HG03066 (cell line): ENCODE measurements around the gene CLMP.
"Not testable (repeated sequence)": the region's sequence is repeated elsewhere in the genome, so short reads cannot be mapped to it uniquely, and the experiment has no call there.

Source experiments
- ATAC-seq: cut with Tn5 transposase; IDR thresholded peaks from one replicate; pipeline ENCODE4 v1.9.1; 2021; ENCODE audit warnings: low read depth; ENCODE audit not compliant: unreplicated experiment

CLMP gene

DNA sequence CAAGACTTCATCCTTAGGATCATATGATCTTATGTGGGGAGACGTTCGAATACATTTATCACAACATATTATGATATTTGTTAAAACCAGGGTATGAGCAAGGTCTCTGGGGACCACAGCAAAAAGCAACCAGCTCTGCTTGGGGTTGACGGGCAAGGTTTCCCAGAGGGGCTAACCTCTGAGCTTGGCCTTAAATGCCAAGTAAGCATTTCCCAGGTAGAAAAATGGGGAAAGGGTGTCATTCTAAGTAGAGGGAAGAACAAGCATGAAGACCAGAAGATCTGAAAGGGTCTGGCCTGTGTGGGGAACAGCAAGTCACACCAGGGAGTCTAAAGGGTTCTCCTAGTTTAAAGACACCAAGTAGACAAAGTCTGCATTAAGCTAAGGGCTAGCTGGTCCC is 24.1 kb downstream of the CLMP start:
- ATAC-seq: no peak

DNA sequence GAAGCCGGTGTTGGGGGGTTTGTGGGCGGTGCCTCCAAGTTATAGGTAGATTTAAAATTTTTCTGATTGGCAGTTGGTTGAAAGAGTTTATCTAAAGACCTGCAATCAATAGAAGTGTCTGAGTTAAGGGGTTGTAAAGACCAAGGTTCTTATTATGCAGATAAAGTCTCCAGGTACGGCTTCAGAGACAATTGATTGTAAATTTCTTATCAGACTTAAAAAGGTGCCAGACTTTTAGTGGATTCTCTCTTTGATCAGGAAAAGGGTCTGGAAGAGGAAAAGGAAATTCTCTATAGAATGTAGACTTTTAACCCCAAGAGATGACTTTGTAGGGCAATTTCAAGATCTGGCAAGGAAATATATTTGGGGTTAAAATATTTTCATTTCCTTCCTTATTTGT is 25.2 kb downstream of the CLMP start:
- no peak for ATAC-seq

DNA sequence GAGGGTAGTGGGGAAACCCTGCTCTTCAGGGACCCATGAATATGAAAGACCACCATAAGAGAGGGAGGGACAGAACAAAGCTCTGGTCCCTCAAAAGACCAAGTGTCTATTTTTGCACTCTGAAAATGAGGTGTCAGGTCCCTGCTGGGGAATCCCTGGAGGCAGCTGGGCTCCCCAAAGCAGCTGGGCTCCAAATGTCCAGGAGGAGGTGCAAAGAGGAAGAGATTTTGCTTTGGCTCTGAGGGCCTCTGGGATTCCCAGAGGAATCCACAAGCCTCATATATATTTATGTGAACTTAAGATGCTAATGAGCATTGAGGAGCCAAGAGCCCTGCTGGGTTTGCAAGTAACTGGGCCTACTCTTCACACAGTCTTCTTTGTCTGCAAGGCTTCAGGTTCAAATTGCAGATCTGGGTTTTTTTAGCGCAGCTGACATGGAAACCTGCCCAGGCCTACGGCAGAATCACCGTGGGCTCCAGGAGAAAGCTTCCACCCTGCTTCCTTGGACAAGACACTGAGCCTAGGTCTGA is 26.0 kb downstream of the CLMP start:
- ATAC-seq: no peak

DNA sequence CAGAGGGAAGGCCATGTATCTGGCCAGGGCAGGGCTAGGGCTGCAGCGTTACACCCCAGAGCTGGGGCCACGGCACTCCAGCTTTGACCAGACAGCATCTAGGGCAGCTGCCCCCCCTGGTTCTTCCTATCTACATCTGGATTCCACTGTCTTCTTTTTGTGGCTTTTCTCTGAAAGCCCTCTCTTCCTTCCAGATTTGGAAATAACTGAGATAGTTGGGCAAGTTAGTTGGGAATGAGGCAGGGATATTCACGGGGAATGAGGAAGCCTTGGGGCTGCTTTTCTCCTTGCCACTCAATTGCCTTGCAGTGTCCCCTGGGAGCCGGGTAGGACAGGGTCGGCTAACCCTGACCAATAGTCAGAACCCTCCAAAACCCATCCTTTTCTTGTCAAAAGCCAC is 26.8 kb downstream of the CLMP start:
- ATAC-seq: no peak

DNA sequence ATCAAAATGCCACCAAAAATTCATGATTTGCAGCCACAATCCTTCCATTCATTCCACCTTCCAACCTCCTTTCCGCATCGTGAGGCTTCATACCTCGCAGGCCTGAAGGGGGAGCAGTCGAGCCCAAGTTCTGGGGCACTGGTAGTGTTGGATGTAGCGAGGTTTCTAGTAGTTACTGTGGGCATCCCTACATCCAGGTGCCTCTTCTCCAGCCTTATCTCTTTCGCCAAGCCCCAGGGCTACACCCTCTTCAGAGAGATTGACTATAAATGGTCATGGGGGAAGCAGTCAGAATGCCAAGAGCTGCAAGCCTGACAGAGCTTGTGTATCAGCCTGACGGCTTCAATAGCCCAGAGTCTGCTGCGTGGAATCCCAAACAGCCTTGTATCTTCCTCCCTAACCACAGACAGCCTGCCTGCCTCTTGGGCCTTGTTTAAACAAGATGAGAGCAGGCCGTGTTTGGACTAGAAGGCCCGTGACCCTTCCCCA is 28.9 kb downstream of the CLMP start:
- ATAC-seq: no peak

DNA sequence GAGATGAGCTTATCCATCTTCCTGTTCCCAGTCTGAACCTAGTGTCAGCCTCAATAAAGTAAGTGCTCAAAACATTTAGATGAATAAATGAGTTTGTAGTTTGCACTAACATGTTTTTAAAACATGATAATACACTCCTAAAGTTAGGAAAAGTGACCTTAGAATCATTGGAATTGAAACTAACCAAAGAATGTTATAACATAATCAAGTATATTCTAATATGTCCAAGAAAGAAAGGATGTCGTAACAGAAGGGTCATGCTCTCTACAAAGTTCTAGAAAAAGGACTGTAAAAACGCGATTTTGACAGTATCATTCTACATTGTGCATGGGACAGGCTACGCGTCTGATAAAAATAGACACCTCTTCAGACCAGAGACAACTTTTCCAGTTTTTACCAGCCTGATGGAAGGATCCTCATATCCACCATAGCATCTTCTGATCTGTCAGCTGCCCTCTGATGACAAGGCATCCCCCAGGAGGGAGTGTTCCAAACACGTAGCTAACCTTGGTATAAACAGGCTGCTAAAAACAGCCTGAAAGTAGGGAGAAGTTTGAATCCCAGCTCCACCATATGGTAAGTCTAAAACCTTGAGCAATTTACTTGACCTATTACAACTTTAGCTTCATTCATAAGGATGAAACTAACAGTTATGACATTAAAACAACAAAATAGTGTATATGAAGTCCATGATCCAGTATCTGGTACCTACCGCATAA is 30.2 kb downstream of the CLMP start:
- no peak for ATAC-seq

DNA sequence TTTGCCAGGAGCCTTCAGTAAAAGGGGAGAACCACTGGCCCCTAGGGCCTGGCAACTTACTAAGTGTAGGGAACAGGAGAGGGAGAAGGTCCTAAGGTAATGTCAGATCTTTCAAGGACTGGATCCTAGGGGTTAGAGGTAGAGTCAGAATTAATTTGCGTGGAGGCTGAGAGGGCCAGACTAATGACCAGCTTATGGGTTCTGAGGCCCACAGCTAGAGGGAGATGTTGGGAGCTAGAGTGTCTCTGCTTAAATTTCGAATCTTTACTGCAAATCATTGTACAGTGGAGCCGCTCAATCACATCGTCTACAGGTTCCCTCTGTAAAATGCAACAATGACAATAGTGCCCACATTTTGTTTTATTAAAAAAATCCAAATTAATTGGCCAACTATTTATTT is 31.4 kb downstream of the CLMP start:
- no peak for ATAC-seq

DNA sequence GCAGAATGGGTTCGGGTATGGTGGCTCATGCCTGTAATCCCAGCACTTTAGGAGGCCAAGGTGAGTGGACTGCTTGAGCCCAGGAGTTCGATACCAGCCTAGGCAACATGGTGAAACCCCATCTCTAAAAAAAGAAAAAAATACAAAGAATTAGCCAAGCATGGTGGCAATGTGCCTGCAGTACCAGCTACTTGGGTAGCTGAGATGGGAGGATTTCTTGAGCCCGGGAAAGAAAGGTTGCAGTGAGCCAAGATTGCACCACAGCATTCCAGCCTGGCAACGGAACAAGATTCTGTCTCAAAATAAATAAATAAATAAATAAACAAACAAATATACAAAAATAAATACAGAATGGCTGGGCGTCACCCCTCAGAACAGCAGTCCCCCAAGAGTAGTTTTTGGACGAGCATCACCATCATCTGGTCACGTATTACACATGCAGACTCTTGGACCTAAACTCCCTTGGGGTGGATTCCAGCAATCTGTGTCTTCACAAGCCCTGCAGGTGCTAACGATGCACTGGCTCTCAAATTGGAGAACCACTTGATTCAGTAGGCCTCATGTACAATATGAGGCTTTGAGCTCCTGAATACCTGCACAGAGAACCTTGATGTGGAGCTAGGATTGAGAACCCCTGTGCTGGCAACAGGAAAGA is 33.5 kb downstream of the CLMP start:
- ATAC-seq: no peak

DNA sequence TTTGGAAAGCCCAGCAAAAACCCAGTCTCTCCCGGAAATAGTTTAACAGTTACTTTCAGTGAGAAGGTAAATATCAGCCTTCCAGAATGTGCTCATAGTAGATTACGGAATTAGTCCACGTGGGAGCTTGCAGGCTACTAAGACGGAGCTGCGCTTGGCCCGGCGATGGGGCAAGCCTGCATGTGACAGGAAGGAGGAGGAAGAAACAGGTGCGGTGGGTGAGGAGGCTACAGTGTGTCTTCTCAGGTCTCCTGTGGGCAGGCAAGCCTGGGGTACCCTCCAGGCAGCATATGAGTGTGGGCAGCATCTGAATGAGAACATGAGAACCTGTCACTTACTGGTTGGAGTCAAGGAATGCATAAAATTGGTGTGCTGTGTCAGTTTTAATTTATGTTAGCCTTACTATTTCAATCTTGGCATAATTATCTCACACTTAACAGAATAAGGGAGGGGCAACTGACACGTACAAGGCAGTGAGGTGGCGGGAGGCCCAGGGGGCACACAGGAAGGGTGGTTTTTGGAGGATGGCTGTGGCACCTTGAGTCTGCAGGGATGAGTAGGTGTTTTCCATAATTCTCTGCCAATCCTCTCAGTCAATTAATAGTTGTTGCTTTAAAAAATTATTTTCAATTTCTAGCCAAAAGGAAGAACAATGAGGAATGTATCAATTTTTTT is 35.7 kb downstream of the CLMP start:
- no peak for ATAC-seq

DNA sequence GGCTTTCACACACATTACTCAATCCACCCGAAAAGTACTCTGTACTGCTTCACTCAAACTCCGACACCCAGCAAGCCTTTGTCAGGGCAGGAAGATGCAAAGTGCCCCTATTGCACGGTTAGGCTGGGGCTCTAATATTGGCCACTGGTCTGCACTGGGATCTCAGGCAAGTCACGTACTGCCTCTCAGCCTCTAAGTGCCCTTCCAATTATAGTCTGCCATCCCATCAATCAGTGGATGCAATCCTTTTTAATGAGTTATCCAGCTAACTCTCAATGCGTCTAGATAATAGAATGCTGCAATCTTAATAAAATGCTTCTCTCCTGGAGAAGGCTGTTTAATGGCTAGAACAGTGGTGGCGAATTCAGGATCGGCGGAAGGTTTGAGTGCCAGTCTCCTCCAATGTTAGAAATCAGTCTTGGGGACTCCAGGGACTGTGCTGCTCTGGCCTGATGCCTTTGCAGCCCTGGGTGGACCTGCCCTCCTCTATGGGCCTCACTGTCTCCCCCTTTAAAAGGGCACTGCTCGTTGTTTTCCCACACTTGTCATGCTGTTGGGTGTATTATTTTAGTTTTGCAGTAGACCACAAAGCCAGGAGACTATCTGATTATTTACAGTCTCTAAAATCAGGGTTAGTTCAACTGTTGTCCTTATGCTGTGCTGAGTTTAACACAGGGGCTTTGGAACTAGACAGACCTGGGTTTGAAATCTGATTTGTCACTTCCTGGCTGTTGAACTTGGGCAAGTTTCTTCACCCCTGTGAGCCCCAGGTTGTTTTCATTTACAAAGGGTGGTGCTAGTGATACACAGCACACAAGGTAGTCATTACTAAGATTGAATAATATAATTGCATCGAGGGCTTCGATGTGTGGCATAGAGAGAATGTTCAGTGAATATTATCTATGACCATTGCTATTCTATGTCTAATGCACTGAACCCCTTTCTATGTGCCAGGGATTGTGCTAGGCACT is 36.7 kb downstream of the CLMP start:
- ATAC-seq: no peak

DNA sequence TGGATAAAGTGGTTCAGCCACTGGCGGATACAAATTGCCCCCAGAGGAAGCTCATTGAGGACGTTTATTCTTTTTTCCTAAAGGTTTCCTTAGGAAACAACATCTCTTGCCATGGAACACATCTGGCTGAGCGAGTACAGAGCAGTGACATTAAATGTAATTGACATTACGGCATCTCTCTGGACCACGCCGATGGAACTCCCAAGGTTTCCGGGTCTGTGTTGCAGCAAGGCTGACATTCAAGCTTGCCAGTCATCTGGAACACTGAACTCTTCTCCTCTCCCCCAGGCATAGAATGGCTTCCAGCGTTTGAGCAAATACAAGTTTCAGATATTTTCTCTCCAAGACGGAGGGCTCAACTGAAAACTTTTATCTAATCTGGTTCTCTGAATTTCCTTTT is 42.1 kb downstream of the CLMP start:
- no peak for ATAC-seq

DNA sequence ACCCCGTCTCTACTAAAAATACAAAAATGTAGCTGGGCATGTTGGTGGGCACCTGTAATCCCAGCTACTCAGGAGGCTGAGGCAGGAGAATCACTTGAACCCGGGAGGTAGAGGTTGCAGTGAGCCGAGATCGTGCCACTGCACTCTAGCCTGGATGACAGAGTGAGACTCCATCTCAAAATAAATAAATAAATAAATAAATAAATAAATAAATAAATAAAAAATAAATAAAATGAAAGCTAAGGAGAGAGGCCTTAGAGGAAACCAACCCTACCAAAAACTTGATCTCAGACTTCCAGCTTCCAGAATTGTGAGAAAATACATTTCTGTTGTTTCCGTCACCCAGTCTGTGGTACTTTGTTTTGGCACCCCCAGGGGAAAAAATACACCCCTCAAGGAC is 42.7 kb downstream of the CLMP start:
- ATAC-seq: not testable (repeated sequence)

DNA sequence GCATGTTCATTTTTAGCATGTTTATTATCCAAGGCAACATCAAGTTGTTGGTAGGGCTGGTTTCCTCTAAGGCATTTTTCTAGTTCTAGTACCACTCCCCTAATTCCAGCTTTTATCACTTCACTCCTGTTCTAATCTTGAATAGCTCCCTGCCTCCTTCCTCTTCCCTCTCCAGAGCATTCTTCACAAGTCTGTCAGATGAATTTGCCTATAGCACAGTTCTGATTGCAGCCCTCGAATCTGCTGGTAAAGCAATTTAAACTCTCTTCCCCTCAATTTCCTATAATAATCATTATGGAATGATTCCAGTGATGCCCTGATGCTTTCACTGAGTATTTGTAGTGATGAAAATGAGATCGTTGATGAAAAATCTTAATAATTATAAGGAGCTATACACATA is 43.3 kb downstream of the CLMP start:
- no peak for ATAC-seq

DNA sequence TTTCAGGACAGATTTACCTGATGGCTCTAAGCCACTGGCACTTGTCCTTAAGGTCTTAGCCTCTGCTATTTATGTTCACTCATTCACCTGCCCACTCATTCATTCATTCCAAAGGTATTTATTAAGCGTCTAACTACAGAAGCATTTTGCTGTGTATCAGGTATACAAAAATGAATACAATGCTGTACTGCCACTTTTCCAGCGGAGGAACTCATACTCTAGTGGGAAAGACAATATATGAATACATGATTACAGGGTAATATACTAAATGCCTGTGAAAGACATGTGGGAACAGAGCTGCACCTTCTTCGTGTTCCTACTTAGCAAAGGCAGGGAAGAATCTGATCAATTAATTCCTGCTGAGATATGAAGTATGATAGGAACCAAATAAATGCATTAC is 43.7 kb downstream of the CLMP start:
- no peak for ATAC-seq

DNA sequence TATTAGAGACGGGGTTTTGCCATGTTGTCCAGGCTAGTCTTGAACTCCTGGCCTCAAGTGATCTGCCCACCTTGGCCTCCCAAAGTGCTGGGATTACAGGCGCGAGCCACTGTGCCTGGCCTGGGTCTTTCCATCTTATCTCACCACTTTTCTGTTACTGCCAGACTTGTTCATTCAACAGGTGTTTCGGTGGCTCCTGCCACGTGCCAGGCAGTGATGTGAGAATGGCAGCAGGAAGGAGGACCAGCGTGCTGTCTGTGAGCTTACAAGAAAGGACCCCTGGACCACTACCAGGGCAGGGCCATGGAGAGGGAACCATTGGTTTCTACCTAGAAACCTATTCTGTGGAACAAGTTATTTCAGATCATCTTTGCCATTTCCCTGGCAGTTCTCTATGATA is 44.2 kb downstream of the CLMP start:
- ATAC-seq: no peak

DNA sequence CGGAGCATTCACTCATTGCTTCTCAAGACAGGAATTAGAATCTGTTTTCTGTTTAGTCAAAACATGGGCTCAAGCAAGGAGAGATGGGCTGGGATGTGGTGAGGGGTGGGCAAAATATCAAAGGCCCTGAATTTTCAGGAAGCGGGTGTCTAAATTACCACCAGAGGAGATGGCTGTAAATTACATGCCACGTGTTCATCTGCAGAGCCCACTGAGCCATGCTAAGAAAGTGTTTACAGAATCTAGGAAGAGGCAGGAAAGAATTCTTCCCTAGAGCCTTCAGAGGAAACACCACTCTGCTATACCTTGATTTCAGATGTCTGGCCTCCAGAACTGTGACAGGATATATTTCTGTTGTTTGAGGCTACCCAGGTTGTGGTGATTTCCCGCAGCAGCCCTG is 46.1 kb downstream of the CLMP start:
- ATAC-seq: no peak

DNA sequence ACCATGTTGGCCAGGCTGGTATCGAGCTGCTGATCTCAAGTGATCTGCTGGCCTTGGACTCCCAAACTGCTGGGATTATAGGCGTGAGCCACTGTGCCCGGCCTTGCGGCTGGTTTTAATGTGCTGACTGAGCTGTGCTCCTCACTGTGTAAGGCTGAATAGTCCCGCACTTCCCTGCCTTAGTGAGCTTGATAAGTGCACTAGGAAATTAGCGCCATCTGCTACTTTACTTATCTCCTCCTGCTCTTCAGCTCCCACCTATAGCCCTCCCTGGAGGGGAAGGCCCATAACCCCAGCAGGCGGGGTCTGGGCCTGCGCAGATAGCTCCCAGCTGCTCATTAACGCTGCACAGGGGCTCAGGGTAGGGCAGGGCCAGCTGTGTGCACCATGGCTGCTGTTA is 49.4 kb downstream of the CLMP start:
- ATAC-seq: no peak

DNA sequence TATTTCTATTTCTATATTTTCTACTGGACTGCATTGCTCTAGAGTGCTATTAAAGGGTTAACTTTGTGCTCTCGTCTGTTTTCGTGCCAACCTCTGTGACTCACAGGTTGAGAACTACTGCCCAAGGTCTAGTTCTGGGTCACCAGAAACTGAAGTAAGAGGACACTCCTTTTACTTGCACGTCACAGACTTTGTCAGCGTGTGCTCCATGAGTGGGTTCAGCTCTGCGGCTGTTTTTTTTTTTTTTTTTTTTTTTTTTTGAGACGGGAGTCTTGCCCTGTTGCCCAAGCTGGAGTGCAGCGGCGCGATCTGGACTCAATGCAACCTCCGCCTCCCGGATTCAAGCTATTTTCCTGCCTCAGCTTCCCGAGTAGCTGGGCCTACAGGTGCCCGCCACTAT is 49.8 kb downstream of the CLMP start:
- no peak for ATAC-seq

DNA sequence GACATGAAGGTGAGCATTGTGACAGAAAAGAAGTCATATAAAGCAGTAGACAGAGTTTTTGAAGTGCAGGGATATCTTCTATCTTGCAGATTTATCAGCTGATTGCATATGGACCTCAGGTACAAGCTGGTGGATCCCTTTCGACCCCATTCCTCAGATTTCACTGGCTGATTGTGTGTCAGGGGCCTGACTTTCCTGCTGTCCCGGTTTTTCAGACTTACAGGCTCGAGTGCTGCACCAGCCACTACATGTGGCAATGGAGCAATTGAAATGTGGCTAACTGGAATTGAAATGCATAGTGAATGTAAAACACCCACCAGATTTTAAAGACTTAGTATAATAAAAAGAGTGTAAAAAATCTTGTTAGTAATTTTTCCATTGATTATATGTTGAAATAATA is 50.3 kb downstream of the CLMP start:
- ATAC-seq: no peak

DNA sequence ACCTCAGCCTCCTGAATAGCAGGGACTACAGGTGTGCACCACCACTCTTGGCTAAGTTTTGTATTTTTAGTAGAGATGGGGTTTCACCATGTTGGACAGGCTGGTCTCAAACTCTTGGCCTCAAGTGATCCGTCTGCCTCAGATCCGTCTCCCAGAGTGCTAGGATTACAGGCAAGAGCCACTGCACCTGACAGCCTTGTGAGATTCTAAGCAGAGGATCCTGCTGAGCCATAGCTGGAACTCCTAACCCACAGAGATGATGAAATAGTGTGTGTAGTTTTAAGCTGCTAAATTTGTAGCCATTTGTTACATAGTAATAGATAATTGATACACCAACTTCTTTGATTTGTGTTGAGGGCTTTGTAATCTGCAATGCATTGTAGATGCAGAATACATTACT is 51.1 kb downstream of the CLMP start:
- ATAC-seq: no peak
